Activated CD4-positive, CD25-positive, alpha-beta regulatory T cell treated with anti-CD3 and anti-CD28 coated beads, Interleukin-2, amount 50 U/mL, for 16 hours (primary cell): ENCODE measurements around the gene FAM153A.
"Not testable (repeated sequence)": the region's sequence is repeated elsewhere in the genome, so short reads cannot be mapped to it uniquely, and the experiment has no call there.

Experiments
- DNase-seq: peaks from one replicate; pipeline ENCODE4 v3.0.0-alpha.2; 2020; ENCODE audit warnings: low read depth, low spot score

The FAM153A gene

DNA sequence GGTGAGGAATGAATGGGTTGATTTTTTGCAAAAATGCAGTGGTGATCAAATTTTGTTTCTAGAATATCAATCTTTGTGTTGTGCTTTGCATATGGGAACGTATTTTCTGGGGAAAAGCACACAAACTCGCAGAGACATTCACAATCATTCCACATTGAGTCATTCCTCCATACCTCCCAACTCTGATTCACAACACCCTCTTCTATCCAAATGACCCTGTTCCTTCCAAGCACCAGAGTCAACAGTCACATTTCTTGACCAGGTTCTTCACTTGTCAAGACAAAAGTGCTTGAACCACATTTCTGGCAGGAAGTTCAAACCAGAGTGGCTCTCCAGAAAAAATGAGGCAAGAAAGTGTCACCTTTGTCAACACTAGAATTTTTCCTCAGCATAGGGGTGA is 35.3 kb downstream of the FAM153A start:
- not testable (repeated sequence) for DNase-seq

- not testable (repeated sequence) for DNase-seq
Measured at GRCh38 chr5:177724858-177725257, 57.8 kb downstream of the FAM153A start.

GRCh38 chr5:177723831-177724485 is 58.7 kb downstream of the FAM153A start:
- not testable (repeated sequence) for DNase-seq

DNA sequence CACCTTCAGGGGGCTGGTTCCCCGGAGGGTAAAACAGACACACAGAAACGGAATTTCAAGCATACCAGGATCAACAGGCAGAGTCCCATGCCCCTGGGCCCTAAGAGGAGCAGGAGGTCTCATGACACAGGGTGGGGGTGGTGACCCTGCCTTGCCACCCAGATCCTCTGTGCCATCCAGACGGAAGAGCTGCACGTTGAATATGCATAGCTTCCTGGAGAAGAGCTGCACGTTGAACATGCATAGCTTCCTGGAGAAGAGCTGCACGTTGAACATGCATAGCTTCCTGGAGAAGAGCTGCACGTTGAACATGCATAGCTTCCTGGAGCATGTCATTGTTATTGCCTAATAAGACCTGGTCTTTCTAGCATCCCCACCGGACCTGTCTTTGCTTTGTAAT is 59.9 kb downstream of the FAM153A start:
- not testable (repeated sequence) for DNase-seq

DNA sequence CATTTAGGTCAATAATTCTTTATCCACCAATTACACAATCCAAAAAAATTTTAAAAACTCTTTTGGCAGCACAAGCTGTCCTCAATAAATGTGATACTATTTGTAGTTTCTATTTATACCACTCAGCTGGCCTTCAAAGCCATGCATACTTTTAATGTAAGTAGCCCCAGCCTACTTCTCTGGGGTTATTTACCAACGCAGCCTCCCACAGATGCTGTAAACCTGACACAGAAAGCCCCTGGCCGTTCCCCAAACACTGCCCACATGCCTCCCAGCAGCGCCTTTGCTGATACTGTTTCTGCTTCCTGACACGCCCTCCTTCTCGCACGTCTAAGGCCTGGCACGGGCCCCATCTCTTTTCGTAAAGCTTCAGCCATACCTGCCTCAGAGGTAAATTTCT is 62.7 kb downstream of the FAM153A start:
- not testable (repeated sequence) for DNase-seq

DNA sequence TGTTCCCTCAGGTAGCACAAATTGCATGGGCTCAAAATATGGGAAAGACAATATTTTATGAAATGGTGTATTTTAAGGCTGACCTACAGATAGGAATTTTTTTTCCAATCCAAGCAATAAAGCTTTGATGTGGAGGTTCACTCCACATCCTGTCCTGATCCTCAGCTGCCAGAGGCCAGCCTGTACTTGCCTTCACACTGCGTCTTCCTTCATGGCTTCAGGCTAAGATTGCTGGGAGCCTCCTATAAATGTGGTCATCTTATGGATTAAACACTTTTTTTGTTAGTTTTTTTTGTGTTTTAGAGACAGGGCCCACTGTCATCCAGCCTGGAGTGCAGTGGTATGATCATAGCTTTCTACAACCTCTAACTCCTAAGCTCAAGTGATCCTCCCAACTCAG is 67.3 kb downstream of the FAM153A start:
- not testable (repeated sequence) for DNase-seq

DNA sequence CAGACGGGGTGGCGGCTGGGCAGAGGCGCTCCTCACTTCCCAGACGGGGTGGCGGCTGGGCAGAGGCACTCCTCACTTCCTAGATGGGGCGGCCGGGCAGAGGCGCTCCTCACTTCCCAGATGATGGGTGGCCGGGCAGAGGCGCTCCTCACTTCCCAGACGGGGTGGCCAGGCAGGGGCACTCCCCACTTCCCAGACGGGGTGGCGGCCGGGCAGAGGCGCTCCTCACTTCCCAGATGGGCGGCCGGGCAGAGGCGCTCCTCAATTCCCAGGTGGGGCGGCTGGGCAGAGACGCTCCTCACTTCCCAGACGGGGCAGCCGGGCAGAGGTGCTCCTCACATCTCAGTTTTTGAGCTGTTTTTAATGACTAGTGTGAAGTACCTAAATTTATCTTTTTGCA is 86.6 kb downstream of the FAM153A start:
- not testable (repeated sequence) for DNase-seq

GRCh38 chr5:177695356-177695930 is 87.3 kb downstream of the FAM153A start:
- not testable (repeated sequence) for DNase-seq

DNA sequence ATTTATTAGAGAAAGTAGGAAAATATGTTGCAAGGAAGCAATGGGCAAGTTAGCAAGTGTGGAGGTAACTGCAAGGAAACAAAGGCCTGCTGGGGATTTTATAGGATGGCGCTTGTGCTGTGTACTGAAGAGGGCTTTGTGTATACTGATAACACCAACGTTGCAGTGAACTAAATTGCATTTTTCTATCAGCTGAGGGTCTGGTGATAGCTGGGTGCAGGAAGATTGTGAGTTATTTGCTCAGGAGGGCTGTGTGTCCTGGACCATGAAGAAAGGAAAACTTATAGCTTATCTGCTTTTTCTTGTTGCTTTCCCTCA is 88.2 kb downstream of the FAM153A start:
- not testable (repeated sequence) for DNase-seq

- not testable (repeated sequence) for DNase-seq
Measured at GRCh38 chr5:177693671-177694517, 88.8 kb downstream of the FAM153A start.

- DNase-seq = not testable (repeated sequence)
Measured at GRCh38 chr5:177692969-177693368, 89.7 kb downstream of the FAM153A start.

GRCh38 chr5:177692507-177692906 is 90.2 kb downstream of the FAM153A start:
- not testable (repeated sequence) for DNase-seq

DNA sequence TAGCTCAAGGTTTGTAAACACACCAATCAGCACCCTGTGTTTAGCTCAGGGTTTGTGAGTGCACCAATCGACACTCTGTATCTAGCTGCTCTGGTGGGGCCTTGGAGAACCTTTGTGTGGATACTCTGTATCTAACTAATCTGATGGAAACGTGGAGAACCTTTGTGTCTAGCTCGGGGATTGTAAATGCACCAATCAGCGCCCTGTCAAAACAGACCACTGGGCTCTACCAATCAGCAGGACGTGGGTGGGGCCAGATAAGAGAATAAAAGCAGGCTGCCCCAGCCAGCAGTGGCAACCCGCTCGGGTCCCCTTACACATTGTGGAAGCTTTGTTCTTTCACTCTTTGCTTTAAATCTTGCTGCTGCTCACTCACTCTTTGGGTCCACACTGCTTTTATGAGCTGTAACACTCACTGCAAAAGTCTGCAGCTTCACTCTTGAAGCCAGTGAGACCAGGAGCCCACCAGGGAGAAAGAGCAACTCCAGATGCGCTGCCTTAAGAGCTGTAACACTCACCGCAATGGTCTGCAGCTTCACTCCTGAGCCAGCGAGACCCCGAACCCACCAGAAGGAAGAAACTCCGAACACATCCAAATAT is 93.6 kb downstream of the FAM153A start:
- not testable (repeated sequence) for DNase-seq

GRCh38 chr5:177688091-177688490 is 94.6 kb downstream of the FAM153A start:
- not testable (repeated sequence) for DNase-seq

- not testable (repeated sequence) for DNase-seq
Measured at GRCh38 chr5:177681920-177682319, 100.8 kb downstream of the FAM153A start.
